ENCODE data around the gene PRR33. TPM values are rescaled to one million over a fixed set of nuclear protein-coding genes. Genes with fewer than 3 reads are reported as not detected.

Gene PRR33
- total RNA-seq, 1 donor from 2014 or later = not detected

DNA sequence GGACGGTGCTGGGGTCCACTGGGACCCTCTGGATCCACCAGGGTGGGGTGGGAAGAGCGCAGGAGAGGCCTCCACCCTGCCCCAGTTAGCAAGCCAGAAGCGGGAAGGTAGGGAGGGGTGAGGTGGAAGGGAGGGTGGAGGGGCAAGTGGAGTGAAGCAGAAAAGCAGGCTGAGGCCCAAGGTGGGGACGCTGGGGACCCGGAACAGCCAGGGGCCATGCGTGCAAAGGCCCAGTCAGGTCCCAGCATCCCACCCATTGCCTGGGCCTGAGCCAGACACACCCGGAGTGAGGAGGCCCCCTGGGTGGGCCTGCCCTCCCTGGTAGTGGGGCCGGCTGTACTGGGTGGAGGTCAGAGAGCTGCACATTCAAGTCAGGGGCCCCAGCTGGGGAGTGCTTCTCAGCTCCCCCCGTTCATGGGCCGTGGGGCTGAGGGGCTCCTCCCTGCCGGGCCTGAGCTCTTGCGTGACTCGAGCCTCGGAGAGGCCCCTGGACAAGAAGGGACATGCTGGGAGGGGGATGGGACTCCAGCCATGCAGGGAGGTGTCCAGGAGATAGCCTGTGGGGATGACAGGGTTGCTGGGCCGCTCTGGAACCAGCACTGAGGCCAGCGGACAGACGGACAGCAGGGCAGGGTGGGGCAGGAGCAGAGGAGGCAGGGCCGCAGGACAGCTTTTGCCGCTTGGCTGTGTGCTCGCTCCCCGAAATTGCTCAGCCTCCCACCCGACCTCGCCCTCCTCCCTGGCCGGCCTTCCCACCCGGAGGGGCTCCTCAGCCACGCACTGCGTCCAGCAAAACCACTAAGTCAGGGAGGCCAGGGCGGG is 35.5 kb upstream of the PRR33 start:
- no peaks in the 10 kb centered on the region for H3K9me3 Mint-ChIP-seq (ENCODE audit: low read depth)
- DNase-seq (ENCODE audit: low spot score, unreplicated experiment) = no peak
- H3K4me1 Mint-ChIP-seq (ENCODE audit: low read depth) = no peaks in the 10 kb centered on the region
- H3K27ac Mint-ChIP-seq = no peak overlapping the region
- TF ChIP-seq, protein P1, sequence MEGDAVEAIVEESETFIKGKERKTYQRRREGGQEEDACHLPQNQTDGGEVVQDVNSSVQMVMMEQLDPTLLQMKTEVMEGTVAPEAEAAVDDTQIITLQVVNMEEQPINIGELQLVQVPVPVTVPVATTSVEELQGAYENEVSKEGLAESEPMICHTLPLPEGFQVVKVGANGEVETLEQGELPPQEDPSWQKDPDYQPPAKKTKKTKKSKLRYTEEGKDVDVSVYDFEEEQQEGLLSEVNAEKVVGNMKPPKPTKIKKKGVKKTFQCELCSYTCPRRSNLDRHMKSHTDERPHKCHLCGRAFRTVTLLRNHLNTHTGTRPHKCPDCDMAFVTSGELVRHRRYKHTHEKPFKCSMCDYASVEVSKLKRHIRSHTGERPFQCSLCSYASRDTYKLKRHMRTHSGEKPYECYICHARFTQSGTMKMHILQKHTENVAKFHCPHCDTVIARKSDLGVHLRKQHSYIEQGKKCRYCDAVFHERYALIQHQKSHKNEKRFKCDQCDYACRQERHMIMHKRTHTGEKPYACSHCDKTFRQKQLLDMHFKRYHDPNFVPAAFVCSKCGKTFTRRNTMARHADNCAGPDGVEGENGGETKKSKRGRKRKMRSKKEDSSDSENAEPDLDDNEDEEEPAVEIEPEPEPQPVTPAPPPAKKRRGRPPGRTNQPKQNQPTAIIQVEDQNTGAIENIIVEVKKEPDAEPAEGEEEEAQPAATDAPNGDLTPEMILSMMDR (IDR thresholded peaks at IDR 0.05; ENCODE audit: unreplicated experiment) = no peak
- no peaks in the 10 kb centered on the region for H3K36me3 Mint-ChIP-seq (ENCODE audit: insufficient read depth)
- H3K4me3 Mint-ChIP-seq (ENCODE audit: low read depth) = no peak overlapping the region
- peaks cover 24% of the 10 kb centered on the region for H3K27me3 Mint-ChIP-seq

DNA sequence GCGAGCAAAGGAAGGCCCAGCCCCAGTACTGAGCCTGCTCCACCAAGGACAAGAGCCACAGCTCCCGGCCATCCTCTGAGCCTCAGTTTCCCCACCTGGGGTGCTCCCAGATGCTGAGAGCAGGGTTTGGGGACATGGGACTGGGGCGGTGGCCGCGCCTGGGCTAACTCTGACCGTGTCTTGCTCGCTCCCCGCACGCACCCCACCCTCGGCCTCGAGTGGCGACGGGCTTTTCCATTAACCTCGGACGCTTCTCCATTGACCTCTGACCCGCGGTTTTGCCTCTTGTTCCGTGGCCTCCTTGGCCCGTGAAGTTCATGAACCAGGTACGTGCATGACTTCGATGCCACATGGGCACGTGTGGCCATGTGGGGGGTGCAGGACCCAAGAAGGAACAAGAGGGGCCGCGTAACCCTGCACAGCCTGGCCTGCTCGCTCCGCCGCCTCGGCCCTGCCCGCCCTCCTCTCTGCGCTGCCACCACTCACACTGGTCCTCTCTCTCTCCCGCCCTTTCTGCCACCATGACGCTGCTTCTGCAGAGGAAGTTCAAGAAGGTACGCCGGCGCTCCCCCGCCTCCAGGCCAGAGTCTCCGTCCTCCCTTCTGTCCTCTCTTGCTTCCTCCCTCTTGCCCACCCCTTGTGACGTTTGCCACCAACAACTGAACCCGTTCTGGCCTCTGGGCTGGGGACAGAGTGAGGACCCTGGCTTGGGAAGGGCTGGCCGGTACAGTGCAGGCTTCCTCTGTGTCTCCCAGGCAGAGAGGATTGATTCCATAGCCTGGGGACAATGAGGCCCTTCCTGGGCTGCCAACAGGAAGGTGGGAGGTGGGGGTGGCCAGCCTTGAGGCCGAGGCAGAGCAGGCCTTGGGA is 34.7 kb upstream of the PRR33 start:
- Mint-ChIP-seq H3K4me3 (ENCODE audit: low read depth) (no peak overlapping the region), H3K36me3 (ENCODE audit: insufficient read depth) (no peaks in the 10 kb centered on the region), H3K4me1 (ENCODE audit: low read depth) (no peaks in the 10 kb centered on the region), H3K27ac (peak overlapping the region; percentile 75), H3K9me3 (ENCODE audit: low read depth) (no peaks in the 10 kb centered on the region), H3K27me3 (peaks cover 21% of the 10 kb centered on the region)
- TF ChIP-seq, protein P1 (IDR thresholded peaks at IDR 0.05; ENCODE audit: unreplicated experiment) = no peak
- DNase-seq (ENCODE audit: low spot score, unreplicated experiment) = no peak

DNA sequence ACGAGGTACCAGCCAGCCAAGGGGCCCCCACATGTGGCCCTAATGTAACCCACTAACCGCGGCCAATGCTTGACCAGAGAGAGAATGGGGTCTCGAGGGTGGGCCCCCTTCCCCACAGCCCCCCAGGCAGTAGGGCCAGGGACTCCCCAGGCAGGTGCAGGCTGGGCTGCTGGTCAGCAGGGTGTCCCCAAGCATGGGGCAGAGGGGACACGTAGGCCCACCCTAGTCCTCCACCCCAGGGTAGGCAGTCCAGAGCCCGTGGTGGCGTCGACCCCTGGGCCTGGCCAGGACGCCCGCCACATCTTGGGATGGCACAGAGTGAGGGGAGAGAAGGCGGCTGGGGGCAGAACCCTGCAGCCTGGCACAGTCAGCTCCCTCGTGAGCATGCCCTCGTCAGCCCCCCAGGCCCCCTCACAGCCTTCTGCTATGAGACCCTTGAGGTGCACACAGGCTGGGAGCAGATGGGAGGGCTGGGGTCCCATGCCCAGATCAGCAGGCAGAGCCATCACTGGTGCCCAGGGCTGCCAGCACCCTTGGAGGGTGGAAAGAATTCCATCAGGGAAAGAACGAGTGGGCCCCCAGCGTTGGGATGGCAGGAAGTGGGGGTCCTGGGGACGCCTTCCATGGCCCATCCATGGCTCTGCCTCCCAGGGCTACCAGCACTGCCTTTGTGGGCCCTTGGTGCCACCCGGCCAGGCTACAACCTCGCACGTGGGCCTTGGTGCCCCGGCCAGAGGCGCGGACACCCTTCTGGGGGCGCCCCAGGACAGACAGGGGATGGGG is 33.9 kb upstream of the PRR33 start:
- Mint-ChIP-seq H3K27ac (no peak overlapping the region), H3K4me1 (ENCODE audit: low read depth) (no peaks in the 10 kb centered on the region), H3K27me3 (peaks cover 20% of the 10 kb centered on the region), H3K9me3 (ENCODE audit: low read depth) (no peaks in the 10 kb centered on the region), H3K36me3 (ENCODE audit: insufficient read depth) (no peaks in the 10 kb centered on the region), H3K4me3 (ENCODE audit: low read depth) (no peak overlapping the region)
- DNase-seq (ENCODE audit: low spot score, unreplicated experiment) = no peak
- TF ChIP-seq, protein P1 (IDR thresholded peaks at IDR 0.05; ENCODE audit: unreplicated experiment) = no peak

DNA sequence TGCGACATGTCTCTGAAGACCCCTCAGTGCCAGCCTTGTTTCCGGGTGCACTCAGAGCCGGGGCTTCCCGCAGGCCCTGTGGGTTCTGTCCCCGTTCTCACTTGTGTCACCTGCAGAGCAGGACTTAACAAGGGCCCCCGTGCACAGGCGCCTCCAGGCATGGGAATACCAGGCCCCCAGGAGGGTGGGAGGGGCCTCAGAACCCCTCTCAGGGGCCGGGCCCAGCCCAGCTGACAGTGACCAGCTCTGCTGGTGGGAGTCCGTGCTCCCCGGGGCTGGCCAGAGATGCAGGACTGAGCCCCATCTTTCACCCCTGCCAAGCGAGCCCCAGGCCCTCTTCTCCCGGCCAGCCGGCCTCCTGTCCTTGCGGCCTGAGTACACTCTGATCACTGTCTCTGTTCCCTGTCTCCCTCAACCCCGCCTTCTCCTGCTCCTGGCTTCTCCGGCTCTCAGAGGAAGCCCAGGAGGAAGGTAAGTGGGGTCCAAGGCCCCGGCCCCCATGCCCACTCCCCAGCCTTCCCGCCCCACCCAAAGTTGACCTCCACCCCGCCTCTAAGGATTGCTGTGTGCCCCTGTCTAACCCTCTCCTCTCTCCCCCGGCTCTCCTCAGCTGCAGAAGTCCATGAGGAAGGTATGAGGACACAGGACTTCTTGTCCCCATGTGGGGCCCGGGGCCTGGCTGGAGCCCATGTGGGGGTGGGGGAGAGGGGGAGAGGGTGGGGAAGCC is 33.1 kb upstream of the PRR33 start:
- Mint-ChIP-seq H3K27me3 (peaks cover 17% of the 10 kb centered on the region), H3K9me3 (ENCODE audit: low read depth) (no peaks in the 10 kb centered on the region), H3K4me3 (ENCODE audit: low read depth) (no peak overlapping the region), H3K27ac (no peak overlapping the region), H3K4me1 (ENCODE audit: low read depth) (no peaks in the 10 kb centered on the region), H3K36me3 (ENCODE audit: insufficient read depth) (no peaks in the 10 kb centered on the region)
- TF ChIP-seq, protein P1 (IDR thresholded peaks at IDR 0.05; ENCODE audit: unreplicated experiment) = no peak
- no peak for DNase-seq (ENCODE audit: low spot score, unreplicated experiment)

Data from progenitor cell of endocrine pancreas (in vitro differentiated cells).